Left colon (tissue), 2 donors: Measurements from ENCODE around the gene HOXB5. TPM values are rescaled to one million over a fixed set of nuclear protein-coding genes. Genes with fewer than 3 reads are reported as not detected.

Source experiments
- ATAC-seq: fragments of 200-7000 bp; cut with Tn5 transposase; one replicate; pipeline ENCODE4 v1.9.1; 2020; ENCODE audit warnings: mild to moderate bottlenecking, moderate library complexity
- DNase-seq, 2 donors: peaks; one replicate each; pipeline ENCODE4 v3.0.0-alpha.2; 2020
- intact Hi-C, 2 donors: fragments of 100-400 bp; cut with DNase I in 1 of 2; cut with micrococcal nuclease in 1 of 2; formaldehyde crosslinking; loops; one replicate each; pipeline versions ENCODE4 v1.11.2 to v1.14.0; 2022; cut with DNase I, micrococcal nuclease
- microRNA-seq, 2 donors: library from miRNA; unstranded; fragments of <30 nt; microRNA quantifications; one replicate each; pipeline versions ENCODE4 v1.1.0 to v1.2.0, GENCODE V29; 2020
- total RNA-seq, 2 donors: library from RNA; stranded (reverse); fragmentation: NEBNext Ultra II Directional; extraction: Animal tissue kit (Norgen Biotek cat#: 25700); gene quantifications; one replicate each; pipeline ENCODE4 v1.2.1, GENCODE V29; 2021
- donor health status: DM: no; HTN: no; CAD: no.
- donor health status: DM: yes; HTN: yes; CAD: no.

Gene HOXB5
- total RNA-seq, 2 donors from 2014 or later: 14.5 to 16.4 TPM

GRCh38 chr17:48548523-48549280 is 44.9 kb downstream of the HOXB5 start:
- DNase-seq: no peak
- intact Hi-C loops: no loop called here
- ATAC-seq: no peak

- intact Hi-C loops: no loop called here
- ATAC-seq: no peak
- DNase-seq: peak in 1 of 2 donors; percentile 34
Measured at GRCh38 chr17:48547808-48548522, 45.6 kb downstream of the HOXB5 start.

- DNase-seq (no peak), ATAC-seq (peak; percentile 55)
- intact Hi-C loops: no loop called here
Measured at GRCh38 chr17:48546924-48547807, 46.4 kb downstream of the HOXB5 start.

GRCh38 chr17:48546137-48546923 is 47.2 kb downstream of the HOXB5 start:
- DNase-seq (peak in 1 of 2 donors; percentile 41), ATAC-seq (peak; percentile 4)
- intact Hi-C loops: no loop called here

GRCh38 chr17:48545539-48545938 is 48.0 kb downstream of the HOXB5 start:
- ATAC-seq (no peak), DNase-seq (no peak)
- intact Hi-C loops: no loop called here

GRCh38 chr17:48545022-48545375 is 48.6 kb downstream of the HOXB5 start, which contains the start of gene HOXB2:
Gene HOXB2, minus strand, starts transcription at chr17:48545109. Its CDS starts 198 bp downstream, at chr17:48544911.
- intact Hi-C loops: no loop called here
- ATAC-seq (no peak), DNase-seq (no peak)

- intact Hi-C loops: no loop called here
- no peak for ATAC-seq
Measured at GRCh38 chr17:48544349-48545021, 49.1 kb downstream of the HOXB5 start.

GRCh38 chr17:48543854-48544348 is 49.7 kb downstream of the HOXB5 start:
- DNase-seq: no peak
- intact Hi-C loops: no loop called here
- ATAC-seq: peak; percentile 11

More at GRCh38 chr17:48544349-48545021, 49.1 kb downstream of the HOXB5 start:
- peak; percentile 71 to 89 for DNase-seq

GRCh38 chr17:48543107-48543853 is 50.3 kb downstream of the HOXB5 start:
- intact Hi-C loops: no loop called here
- DNase-seq (peak in 1 of 2 donors; percentile 60), ATAC-seq (peak; percentile 77)

GRCh38 chr17:48542698-48543106 is 50.9 kb downstream of the HOXB5 start:
- intact Hi-C loops: no loop called here
- DNase-seq (no peak), ATAC-seq (peak; percentile 8)

GRCh38 chr17:48542114-48542656 is 51.4 kb downstream of the HOXB5 start:
- intact Hi-C loops: no loop called here
- ATAC-seq (no peak), DNase-seq (no peak)

- ATAC-seq: no peak
- intact Hi-C loops: no loop called here
- no peak for DNase-seq
Measured at GRCh38 chr17:48541577-48542113, 51.9 kb downstream of the HOXB5 start.

Small RNA genes lying within 50 kb of the gene (microRNA-seq; reads per million reads assigned to microRNA genes)
- gene MIR196A1: 54.9 to 112 reads per million in 2 donors

Other genes with a start within 250 kb of the HOXB5 start
- 1 to 10 TPM; 1.2 to 2.5 TPM for gene SKAP1, start 163.6 kb downstream of the HOXB5 start, total RNA-seq
- not detected for gene HOXB1, start 62.8 kb downstream of the HOXB5 start, total RNA-seq
- 1 to 10 TPM; 2.5 to 7.0 TPM for gene HOXB2, start 48.7 kb downstream of the HOXB5 start, total RNA-seq
- 1 to 10 TPM; 3.0 to 3.9 TPM for gene HOXB4, start 15.4 kb downstream of the HOXB5 start, total RNA-seq
- 10 to 100 TPM; 35.8 to 41.9 TPM for gene HOXB3, start 3.5 kb downstream of the HOXB5 start, total RNA-seq
- 10 to 100 TPM; 39.3 to 43.3 TPM for gene HOXB6, start 11.2 kb upstream of the HOXB5 start, total RNA-seq
- gene HOXB7, start 17.2 kb upstream of the HOXB5 start, total RNA-seq: 10 to 100 TPM; 26.6 to 30.2 TPM
- 1 to 10 TPM; 6.3 TPM for gene HOXB8, start 21.5 kb upstream of the HOXB5 start, total RNA-seq
- 10 to 100 TPM; 35.9 to 59.2 TPM for gene HOXB9, start 32.6 kb upstream of the HOXB5 start, total RNA-seq
- gene PRAC1, start 128.7 kb upstream of the HOXB5 start, total RNA-seq: 100 to 1,000 TPM; 200 to 261 TPM
- 10 to 100 TPM; 10.1 to 11.7 TPM for gene PRAC2, start 129.4 kb upstream of the HOXB5 start, total RNA-seq
- gene HOXB13, start 135.0 kb upstream of the HOXB5 start, total RNA-seq: 10 to 100 TPM; 39.4 to 88.0 TPM
- gene TTLL6, start 223.4 kb upstream of the HOXB5 start, total RNA-seq: 10 to 100 TPM in 1 of 2 donors, 1 to 10 TPM in 1; 4.9 to 14.3 TPM
- 100 to 1,000 TPM; 208 to 215 TPM for gene CALCOCO2, start 237.3 kb upstream of the HOXB5 start, total RNA-seq